Effector memory CD8-positive, alpha-beta T cell (primary cell): Measurements from ENCODE around the gene PADI4.

ENCODE experiments used
- ATAC-seq: fragments of 150-1000 bp; cut with Tn5 transposase; replicated peaks from 2 replicates; pipeline ENCODE4 v1.10.0; 2021; ENCODE audit warnings: mild to moderate bottlenecking, moderate library complexity
- DNase-seq, 3 experiments: peaks; one replicate each; pipeline ENCODE4 v3.0.0; 2021
- H3K27ac Mint-ChIP-seq, 2 donors: one replicate each; pipeline ENCODE4 v1.8.0; 2022; ENCODE audit warnings: mild to moderate bottlenecking in 2 of 2, mixed read lengths in 2 of 2, moderate library complexity in 2 of 2
- H3K27me3 Mint-ChIP-seq, 2 donors: one replicate each; pipeline ENCODE4 v1.8.0; 2022; ENCODE audit warnings: mixed read lengths in 2 of 2
- H3K36me3 Mint-ChIP-seq: one replicate; pipeline ENCODE4 v1.8.0; 2022; ENCODE audit warnings: mild to moderate bottlenecking, moderate library complexity, mixed read lengths; ENCODE audit not compliant: insufficient read depth
- H3K4me1 Mint-ChIP-seq, 2 donors: one replicate each; pipeline ENCODE4 v1.8.0; 2022; ENCODE audit warnings: low read depth in 2 of 2, mixed read lengths in 2 of 2
- H3K4me3 Mint-ChIP-seq, 2 donors: one replicate each; pipeline ENCODE4 v1.8.0; 2022; ENCODE audit warnings: mild to moderate bottlenecking in 2 of 2, mixed read lengths in 2 of 2, moderate library complexity in 2 of 2
- H3K9me3 Mint-ChIP-seq, 2 donors: one replicate each; pipeline ENCODE4 v1.8.0; 2022; ENCODE audit warnings: mixed read lengths in 2 of 2

PADI4 gene

GRCh38 chr1:17351598-17352324, 43.8 kb downstream of the PADI4 start:
- Mint-ChIP-seq H3K9me3 (no peaks in the 10 kb centered on the region), H3K27ac (no peak overlapping the region), H3K36me3 (no peaks in the 10 kb centered on the region), H3K4me1 (peaks cover 0 to 6% of the 10 kb centered on the region in 2 donors), H3K4me3 (no peak overlapping the region), H3K27me3 (peaks cover 42 to 57% of the 10 kb centered on the region in 2 donors)
- no peak for ATAC-seq
- no peak for DNase-seq

- DNase-seq (no peak), ATAC-seq (no peak)
- H3K27me3 Mint-ChIP-seq: peaks cover 40 to 59% of the 10 kb centered on the region in 2 donors
- H3K9me3 Mint-ChIP-seq: no peaks in the 10 kb centered on the region
- H3K27ac Mint-ChIP-seq: no peak overlapping the region
- H3K36me3 Mint-ChIP-seq: no peaks in the 10 kb centered on the region
- H3K4me3 Mint-ChIP-seq: no peak overlapping the region
- H3K4me1 Mint-ChIP-seq: peaks cover 0 to 6% of the 10 kb centered on the region in 2 donors
These were observed 44.5 kb downstream of the PADI4 start for GRCh38 chr1:17352419-17352909.

- Mint-ChIP-seq H3K4me3 (no peak overlapping the region), H3K9me3 (no peaks in the 10 kb centered on the region), H3K27me3 (peaks cover 28 to 36% of the 10 kb centered on the region in 2 donors), H3K4me1 (peaks cover 0 to 5% of the 10 kb centered on the region in 2 donors), H3K27ac (no peak overlapping the region), H3K36me3 (no peaks in the 10 kb centered on the region)
- ATAC-seq: no peak
- DNase-seq: no peak
These were observed 47.9 kb downstream of the PADI4 start for GRCh38 chr1:17355898-17356297.

- DNase-seq (no peak), ATAC-seq (no peak)
- H3K4me3 Mint-ChIP-seq: no peak overlapping the region
- peaks cover 0 to 5% of the 10 kb centered on the region in 2 donors for H3K4me1 Mint-ChIP-seq
- H3K27me3 Mint-ChIP-seq: peaks cover 30 to 38% of the 10 kb centered on the region in 2 donors
- no peaks in the 10 kb centered on the region for H3K36me3 Mint-ChIP-seq
- H3K9me3 Mint-ChIP-seq: no peaks in the 10 kb centered on the region
- H3K27ac Mint-ChIP-seq: no peak overlapping the region
These were observed 48.5 kb downstream of the PADI4 start for GRCh38 chr1:17356387-17357026.

GRCh38 chr1:17358557-17358956, 50.6 kb downstream of the PADI4 start:
- H3K4me1 Mint-ChIP-seq: peaks cover 0 to 5% of the 10 kb centered on the region in 2 donors
- no peaks in the 10 kb centered on the region for H3K9me3 Mint-ChIP-seq
- peaks cover 25 to 30% of the 10 kb centered on the region in 2 donors for H3K27me3 Mint-ChIP-seq
- H3K27ac Mint-ChIP-seq: no peak overlapping the region
- ATAC-seq (no peak), DNase-seq (no peak)
- H3K4me3 Mint-ChIP-seq: no peak overlapping the region
- H3K36me3 Mint-ChIP-seq: no peaks in the 10 kb centered on the region

- Mint-ChIP-seq H3K27ac (no peak overlapping the region), H3K36me3 (no peaks in the 10 kb centered on the region), H3K27me3 (peaks cover 29 to 34% of the 10 kb centered on the region in 2 donors), H3K9me3 (no peaks in the 10 kb centered on the region), H3K4me3 (no peak overlapping the region), H3K4me1 (peaks cover 0 to 5% of the 10 kb centered on the region in 2 donors)
- DNase-seq: no peak
- no peak for ATAC-seq
These were observed 51.0 kb downstream of the PADI4 start for GRCh38 chr1:17359031-17359430.

- Mint-ChIP-seq H3K4me3 (no peak overlapping the region), H3K27ac (no peak overlapping the region), H3K9me3 (no peaks in the 10 kb centered on the region), H3K4me1 (peaks cover 0 to 5% of the 10 kb centered on the region in 2 donors), H3K36me3 (no peaks in the 10 kb centered on the region), H3K27me3 (peaks cover 26 to 39% of the 10 kb centered on the region in 2 donors)
- DNase-seq: no peak
- no peak for ATAC-seq
These were observed 51.8 kb downstream of the PADI4 start for GRCh38 chr1:17359808-17360207.

GRCh38 chr1:17360272-17360956, 52.4 kb downstream of the PADI4 start:
- ATAC-seq (no peak), DNase-seq (no peak)
- Mint-ChIP-seq H3K36me3 (no peaks in the 10 kb centered on the region), H3K4me3 (no peak overlapping the region), H3K27me3 (peaks cover 23 to 41% of the 10 kb centered on the region in 2 donors), H3K9me3 (no peaks in the 10 kb centered on the region), H3K4me1 (peaks cover 0 to 5% of the 10 kb centered on the region in 2 donors), H3K27ac (no peak overlapping the region)

- DNase-seq: no peak
- Mint-ChIP-seq H3K27ac (no peak overlapping the region), H3K4me3 (no peak overlapping the region), H3K9me3 (no peaks in the 10 kb centered on the region), H3K36me3 (no peaks in the 10 kb centered on the region), H3K4me1 (no peaks in the 10 kb centered on the region), H3K27me3 (peaks cover 31 to 47% of the 10 kb centered on the region in 2 donors)
- no peak for ATAC-seq
These were observed 53.7 kb downstream of the PADI4 start for GRCh38 chr1:17361687-17362086.

- no peaks in the 10 kb centered on the region for H3K4me1 Mint-ChIP-seq
- H3K4me3 Mint-ChIP-seq: no peak overlapping the region
- no peak for ATAC-seq
- H3K27ac Mint-ChIP-seq: no peak overlapping the region
- no peak for DNase-seq
- H3K9me3 Mint-ChIP-seq: no peaks in the 10 kb centered on the region
- no peaks in the 10 kb centered on the region for H3K36me3 Mint-ChIP-seq
- H3K27me3 Mint-ChIP-seq: peaks cover 31 to 58% of the 10 kb centered on the region in 2 donors
These were observed 55.4 kb downstream of the PADI4 start for GRCh38 chr1:17363351-17363750.

- no peak for ATAC-seq
- Mint-ChIP-seq H3K36me3 (no peaks in the 10 kb centered on the region), H3K27ac (no peak overlapping the region), H3K9me3 (no peaks in the 10 kb centered on the region), H3K4me1 (no peaks in the 10 kb centered on the region), H3K27me3 (peaks cover 31 to 58% of the 10 kb centered on the region in 2 donors), H3K4me3 (no peak overlapping the region)
- no peak for DNase-seq
These were observed 55.8 kb downstream of the PADI4 start for GRCh38 chr1:17363771-17364170.

- no peak for DNase-seq
- H3K4me3 Mint-ChIP-seq: no peak overlapping the region
- H3K36me3 Mint-ChIP-seq: no peaks in the 10 kb centered on the region
- no peaks in the 10 kb centered on the region for H3K4me1 Mint-ChIP-seq
- no peak overlapping the region for H3K27ac Mint-ChIP-seq
- ATAC-seq: no peak
- peaks cover 31 to 64% of the 10 kb centered on the region in 2 donors for H3K27me3 Mint-ChIP-seq
- no peaks in the 10 kb centered on the region for H3K9me3 Mint-ChIP-seq
These were observed 57.3 kb downstream of the PADI4 start for GRCh38 chr1:17365293-17365692.

- H3K36me3 Mint-ChIP-seq: peaks cover 3% of the 10 kb centered on the region
- no peaks in the 10 kb centered on the region for H3K9me3 Mint-ChIP-seq
- ATAC-seq: no peak
- no peaks in the 10 kb centered on the region for H3K4me1 Mint-ChIP-seq
- peaks cover 9 to 47% of the 10 kb centered on the region in 2 donors for H3K27me3 Mint-ChIP-seq
- H3K27ac Mint-ChIP-seq: no peak overlapping the region
- DNase-seq: no peak
- no peak overlapping the region for H3K4me3 Mint-ChIP-seq
These were observed 61.5 kb downstream of the PADI4 start for GRCh38 chr1:17369466-17369865.
